NCI-H1105 treated with DMSO at 0.1 percent for 48 hours (cell line): ENCODE results near the gene ARL9.

ENCODE experiments used
- DNase-seq: peaks from one replicate; lab custom pipeline; 2025; lab: John Stamatoyannopoulos, UW

ARL9 gene

DNA sequence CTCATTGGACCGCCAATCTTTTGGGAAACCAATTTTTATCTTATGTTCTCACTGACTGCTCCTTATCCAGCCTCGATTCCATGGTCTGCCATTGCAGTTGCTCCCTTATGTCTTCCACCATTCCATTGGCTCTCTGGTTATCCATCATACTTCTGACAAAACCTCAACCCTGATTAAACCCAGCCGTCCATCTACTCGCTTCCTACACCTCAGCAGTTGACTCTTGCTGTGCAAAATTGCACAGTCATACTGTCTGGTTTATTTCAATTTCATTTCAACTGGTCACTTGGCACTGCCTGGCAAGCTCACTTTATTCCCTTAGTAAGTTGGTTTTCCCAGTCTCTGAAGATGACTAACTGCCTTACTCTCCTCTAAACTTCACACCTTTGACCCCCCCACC is 26.2 kb downstream of the ARL9 start:
- DNase-seq = no peak

DNA sequence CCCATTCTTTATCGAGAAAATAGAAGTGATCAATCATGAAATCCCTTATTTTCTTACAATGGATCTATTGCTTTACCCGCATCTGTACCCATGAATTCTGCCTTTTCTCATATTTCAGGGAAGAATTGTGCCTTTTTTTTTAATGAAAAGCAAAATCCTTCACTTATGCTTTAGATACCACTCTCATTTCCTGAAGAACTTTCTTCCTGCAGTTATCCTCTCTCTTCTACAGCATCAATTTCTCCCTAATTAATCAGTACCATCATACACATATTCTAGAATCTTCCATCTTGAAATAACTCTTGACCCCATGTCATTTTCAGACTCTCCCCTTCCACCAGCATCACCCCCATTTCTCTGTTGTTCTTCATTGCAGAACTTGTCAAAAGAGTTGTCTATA is 26.6 kb downstream of the ARL9 start:
- DNase-seq = no peak

DNA sequence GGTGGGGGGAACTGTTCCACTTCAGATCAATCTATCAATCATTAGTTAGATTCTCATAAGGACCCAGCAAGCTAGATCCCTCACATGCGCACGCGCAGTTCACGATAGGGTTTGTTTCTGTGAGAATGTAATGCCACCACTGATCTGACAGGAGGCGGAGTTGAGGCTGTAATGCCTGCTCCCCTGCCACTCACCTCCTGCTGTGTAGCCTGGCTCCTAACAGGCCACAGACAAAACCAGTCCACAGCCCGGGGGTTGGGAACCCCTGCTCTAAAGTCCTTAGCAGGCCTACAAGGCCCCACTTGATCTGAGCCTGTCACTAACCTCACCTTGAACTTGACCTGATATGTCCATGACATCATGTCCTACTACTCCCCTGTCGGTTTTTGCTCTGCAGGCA is 30.3 kb downstream of the ARL9 start:
- no peak for DNase-seq

DNA sequence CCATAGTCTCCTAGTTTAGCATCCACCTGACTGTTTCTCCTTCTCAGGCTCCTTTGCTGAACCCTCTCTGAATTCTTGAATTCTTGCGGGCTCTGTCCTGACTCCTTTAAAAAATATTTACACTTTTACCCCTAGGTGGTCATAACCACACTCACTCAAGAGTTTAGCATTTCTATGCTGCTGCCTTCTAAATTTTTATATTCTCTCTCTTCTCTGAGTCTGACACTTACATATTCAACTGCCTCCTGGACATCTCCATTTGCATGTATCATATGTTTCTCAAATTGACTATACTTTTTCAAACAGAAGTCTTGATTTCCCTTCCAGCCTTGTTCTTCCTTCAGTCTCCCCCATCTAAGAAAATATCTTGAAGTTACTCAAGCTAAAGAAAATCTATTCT is 31.6 kb downstream of the ARL9 start:
- no peak for DNase-seq

DNA sequence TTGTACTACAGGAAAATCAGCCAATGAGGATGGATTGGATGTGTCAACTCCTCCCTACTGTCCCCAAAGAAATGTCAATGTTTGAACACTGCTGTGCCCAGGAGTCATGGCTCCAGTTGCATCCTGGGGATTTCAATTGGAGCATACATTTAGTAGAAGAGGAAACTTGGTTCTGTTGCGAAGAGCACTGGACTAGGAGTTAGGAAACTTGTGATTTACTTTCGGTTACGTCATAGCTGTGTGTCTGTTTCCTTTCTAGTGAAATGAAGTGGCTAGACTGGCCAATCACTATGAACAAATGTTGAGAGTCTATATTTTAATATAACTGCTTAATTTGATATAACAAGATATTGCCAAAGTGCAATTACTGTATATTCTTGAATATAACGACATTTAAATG is 35.2 kb downstream of the ARL9 start:
- no peak for DNase-seq

DNA sequence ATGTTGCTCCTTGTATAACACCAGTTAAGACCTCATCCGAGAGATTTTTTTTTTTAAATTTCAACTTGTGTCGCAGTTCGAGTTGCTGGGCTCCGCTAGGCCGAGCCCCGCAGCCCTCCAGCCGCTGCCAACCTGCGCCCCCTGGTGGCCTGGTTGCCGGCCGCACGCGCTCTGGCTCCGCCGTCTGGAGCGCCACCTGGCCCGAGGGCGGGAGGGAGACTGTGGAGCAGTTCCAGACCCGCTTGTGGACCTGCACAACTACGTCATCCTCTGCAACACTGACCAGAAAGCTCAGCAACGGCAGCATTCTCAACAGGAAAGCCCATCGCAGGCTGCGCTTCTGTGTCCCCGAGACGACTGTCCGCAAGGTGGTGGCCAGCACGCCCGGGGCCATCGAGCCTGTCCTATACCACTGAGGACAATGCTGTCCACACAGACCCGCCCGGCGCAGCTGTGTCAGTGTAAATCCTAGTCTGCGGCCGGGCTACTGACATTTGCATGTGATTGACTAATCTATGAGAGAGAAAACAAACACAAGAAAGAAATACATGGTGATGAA is 39.1 kb downstream of the ARL9 start:
- DNase-seq = peak; percentile 57

DNA sequence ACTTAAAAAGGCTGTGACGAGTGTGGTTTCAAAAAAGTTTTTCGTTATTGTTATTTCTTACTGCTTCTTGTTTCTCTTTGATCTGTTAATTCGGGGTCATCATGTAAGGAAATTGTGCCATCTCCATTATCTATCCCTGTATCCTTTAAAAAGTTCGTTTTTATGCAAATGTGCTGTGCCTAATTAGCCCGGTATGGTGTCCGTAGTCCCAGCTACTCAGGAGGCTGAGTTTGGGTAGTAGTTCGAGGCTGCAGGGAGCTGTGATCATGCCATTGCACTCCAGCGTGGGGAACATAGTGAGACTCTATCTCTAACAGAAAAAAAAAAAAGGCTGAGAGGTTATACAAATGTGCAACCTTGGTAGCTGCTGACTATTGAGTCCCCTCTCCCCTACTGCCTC is 45.1 kb downstream of the ARL9 start:
- DNase-seq = no peak

DNA sequence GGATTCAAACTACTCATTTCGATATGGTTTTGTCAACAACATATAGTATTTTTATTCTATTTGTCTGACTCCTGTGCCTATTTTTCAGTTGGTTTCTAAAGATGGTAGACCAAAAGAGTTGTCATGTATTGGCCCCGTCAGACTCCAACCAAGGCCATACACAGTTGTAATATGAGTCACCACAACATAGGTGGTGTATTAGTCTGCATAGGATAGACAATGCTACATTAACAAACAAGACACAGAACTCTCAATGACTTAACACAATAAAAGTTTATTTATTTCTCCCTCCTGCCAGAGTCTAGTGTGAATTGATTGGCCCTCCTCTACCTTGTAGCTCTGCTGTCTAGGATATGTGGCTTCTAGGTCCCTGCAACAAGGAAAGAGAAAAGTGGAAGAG is 45.9 kb downstream of the ARL9 start:
- no peak for DNase-seq

DNA sequence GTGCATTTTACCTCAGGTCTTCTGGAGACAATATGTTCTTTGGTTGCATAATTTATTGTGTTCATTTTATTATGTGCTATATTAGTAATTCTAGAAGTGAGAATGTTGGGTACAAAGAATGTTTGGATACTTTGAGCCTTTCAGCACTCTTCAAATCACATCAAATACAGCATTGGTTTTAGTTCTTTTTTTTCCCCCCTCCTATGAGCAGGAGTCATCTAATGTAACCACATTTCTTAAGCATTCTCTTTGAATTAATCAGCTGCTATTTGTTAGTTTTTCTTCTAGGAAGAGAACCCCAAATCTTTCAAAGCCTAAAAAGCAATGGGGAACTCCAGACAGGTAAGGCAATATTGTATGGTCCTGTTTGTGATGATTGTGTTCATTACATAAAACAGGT is 46.7 kb downstream of the ARL9 start:
- DNase-seq = no peak

DNA sequence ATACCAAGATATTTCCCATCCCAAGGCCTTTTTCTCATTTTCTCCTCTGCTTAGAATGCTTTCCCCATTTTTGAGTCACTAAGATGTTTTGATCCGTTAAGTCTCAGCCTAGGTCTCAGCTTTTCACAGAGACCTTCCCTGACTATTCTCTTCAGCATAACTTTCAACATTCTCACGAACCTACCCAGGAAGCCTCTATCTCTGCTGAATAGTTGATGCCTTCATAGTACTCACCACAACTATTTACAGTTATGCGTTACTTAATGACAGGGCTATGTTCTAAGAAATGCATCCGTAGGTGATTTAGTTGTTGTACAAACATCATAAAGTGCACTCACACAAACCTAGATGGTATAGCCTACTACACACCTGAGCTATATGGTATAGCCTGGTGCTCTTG is 64.5 kb downstream of the ARL9 start:
- no peak for DNase-seq
